H9 (cell line): ENCODE measurements around the gene SCNN1G. TPM values are rescaled to one million over a fixed set of nuclear protein-coding genes. Genes with fewer than 3 reads are reported as not detected.

Experiments
- DNase-seq: peaks from one replicate; pipeline ENCODE4 v3.0.0-alpha.2; 2017
- H2AFZ ChIP-seq: one replicate; pipeline ENCODE4 v1.6.1; 2013; ENCODE audit warnings: mild to moderate bottlenecking, low read length, control low read depth, moderate library complexity
- H2AK5ac ChIP-seq: 2 replicates; pipeline ENCODE4 v1.6.1; 2013; ENCODE audit warnings: low read length, control low read depth, mixed read lengths; ENCODE audit not compliant: insufficient read length
- H2BK120ac ChIP-seq: one replicate; pipeline ENCODE4 v1.6.1; 2013; ENCODE audit warnings: low read depth, mild to moderate bottlenecking, low read length, control low read depth, inconsistent platforms; ENCODE audit not compliant: poor library complexity, severe bottlenecking
- H2BK12ac ChIP-seq: 2 replicates; pipeline ENCODE4 v1.6.1; 2013; ENCODE audit warnings: low read length, control low read depth, mixed read lengths, low read depth; ENCODE audit not compliant: insufficient read length
- H2BK15ac ChIP-seq: 2 replicates; pipeline ENCODE4 v1.6.1; 2013; ENCODE audit warnings: low read depth, low read length, control low read depth
- H2BK20ac ChIP-seq: one replicate; pipeline ENCODE4 v1.6.1; 2013; ENCODE audit warnings: low read depth, mild to moderate bottlenecking, low read length, control low read depth, inconsistent platforms; ENCODE audit not compliant: poor library complexity, severe bottlenecking
- H2BK5ac ChIP-seq: 2 replicates; pipeline ENCODE4 v1.6.1; 2013; ENCODE audit warnings: low read length, control low read depth, mixed read lengths; ENCODE audit not compliant: insufficient read length
- H3K14ac ChIP-seq: 2 replicates; pipeline ENCODE4 v1.6.1; 2013; ENCODE audit warnings: low read length, control low read depth; ENCODE audit not compliant: insufficient read depth
- H3K18ac ChIP-seq: 2 replicates; pipeline ENCODE4 v1.6.1; 2013; ENCODE audit warnings: low read depth, mild to moderate bottlenecking, mixed read lengths, low read length, control low read depth; ENCODE audit not compliant: insufficient read length
- H3K23ac ChIP-seq: 2 replicates; pipeline ENCODE4 v1.6.1; 2013; ENCODE audit warnings: low read length, control low read depth, mixed read lengths, low read depth; ENCODE audit not compliant: insufficient read length
- H3K23me2 ChIP-seq: 2 replicates; pipeline ENCODE4 v1.6.1; 2013; ENCODE audit warnings: low read depth, mild to moderate bottlenecking, mixed read lengths, low read length, control low read depth; ENCODE audit not compliant: insufficient read length, poor library complexity, severe bottlenecking
- H3K27ac ChIP-seq: 2 replicates; pipeline ENCODE4 v1.5.1; 2013; ENCODE audit warnings: low read length, control low read depth, mixed read lengths, low read depth; ENCODE audit not compliant: insufficient read length
- H3K27me3 ChIP-seq: 2 replicates; pipeline ENCODE4 v1.6.1; 2013; ENCODE audit warnings: low read length, control low read depth, inconsistent platforms; ENCODE audit not compliant: insufficient read depth
- H3K4ac ChIP-seq: 2 replicates; pipeline ENCODE4 v1.6.1; 2013; ENCODE audit warnings: low read depth, mild to moderate bottlenecking, control low read depth, inconsistent platforms, low read length, moderate library complexity
- H3K4me1 ChIP-seq: 2 replicates; pipeline ENCODE4 v1.6.1; 2013; ENCODE audit warnings: low read length, control low read depth, inconsistent platforms; ENCODE audit not compliant: insufficient read depth
- H3K4me2 ChIP-seq: 2 replicates; pipeline ENCODE4 v1.6.1; 2013; ENCODE audit warnings: low read length, control low read depth, mixed read lengths; ENCODE audit not compliant: insufficient read length, insufficient read depth
- H3K56ac ChIP-seq: 2 replicates; pipeline ENCODE4 v1.6.1; 2013; ENCODE audit warnings: low read depth, mild to moderate bottlenecking, mixed read lengths, low read length, control low read depth; ENCODE audit not compliant: insufficient read length
- H3K79me1 ChIP-seq: 2 replicates; pipeline ENCODE4 v1.6.1; 2013; ENCODE audit warnings: low read depth, mild to moderate bottlenecking, moderate library complexity, low read length, control low read depth, inconsistent platforms; ENCODE audit not compliant: insufficient read depth, poor library complexity, severe bottlenecking
- H3K79me2 ChIP-seq: 2 replicates; pipeline ENCODE4 v1.6.1; 2013; ENCODE audit warnings: low read length, control low read depth, inconsistent platforms; ENCODE audit not compliant: insufficient read depth
- H3K9ac ChIP-seq: 2 replicates; pipeline ENCODE4 v1.6.1; 2013; ENCODE audit warnings: low read length, control low read depth, mixed read lengths; ENCODE audit not compliant: insufficient read length; ENCODE audit errors: extremely low read depth
- H3K9me3 ChIP-seq: one replicate; pipeline ENCODE4 v1.6.1; 2013; ENCODE audit warnings: low read depth, low read length, inconsistent platforms; ENCODE audit not compliant: control insufficient read depth
- H3T11ph ChIP-seq: one replicate; pipeline ENCODE4 v1.6.1; 2013; ENCODE audit warnings: mild to moderate bottlenecking, low read length, control low read depth, inconsistent platforms
- H4K20me1 ChIP-seq: one replicate; pipeline ENCODE4 v1.6.1; 2013; ENCODE audit not compliant: control insufficient read depth, insufficient read length, insufficient read depth
- H4K5ac ChIP-seq: 2 replicates; pipeline ENCODE4 v1.6.1; 2013; ENCODE audit warnings: low read depth, mild to moderate bottlenecking, mixed read lengths, low read length, control low read depth; ENCODE audit not compliant: insufficient read length
- H4K8ac ChIP-seq: replicated peaks from 2 replicates; pipeline ENCODE4 v1.6.1; 2013; ENCODE audit warnings: low read length, control low read depth, mixed read lengths, low read depth; ENCODE audit not compliant: insufficient read length
- H4K91ac ChIP-seq: 2 replicates; pipeline ENCODE4 v1.6.1; 2013; ENCODE audit warnings: low read depth, mild to moderate bottlenecking, moderate library complexity, mixed read lengths, low read length, control low read depth; ENCODE audit not compliant: insufficient read length
- H3K27ac Mint-ChIP-seq, 3 experiments: 2 replicates in 2 of 3; 3 replicates in 1 of 3; pipeline ENCODE4 v1.8.0; 2020 to 2021; ENCODE audit warnings: mixed read lengths in 3 of 3, mild to moderate bottlenecking in 1 of 3, moderate library complexity in 1 of 3
- H3K27me3 Mint-ChIP-seq: 2 replicates; pipeline ENCODE4 v1.8.0; 2021; ENCODE audit warnings: low read depth, mild to moderate bottlenecking, moderate library complexity, mixed read lengths
- H3K36me3 Mint-ChIP-seq, 3 experiments: 2 replicates in 2 of 3; 3 replicates in 1 of 3; pipeline ENCODE4 v1.8.0; 2020 to 2021; ENCODE audit warnings: low read depth in 3 of 3, mixed read lengths in 3 of 3; ENCODE audit not compliant: insufficient read depth in 1 of 3
- H3K4me1 Mint-ChIP-seq, 2 experiments: 2 replicates each; pipeline ENCODE4 v1.8.0; 2020; ENCODE audit warnings: mixed read lengths in 2 of 2
- H3K4me3 Mint-ChIP-seq, 2 experiments: 2 replicates in 1 of 2; 3 replicates in 1 of 2; pipeline ENCODE4 v1.8.0; 2020 to 2021; ENCODE audit warnings: mild to moderate bottlenecking in 2 of 2, mixed read lengths in 2 of 2, moderate library complexity in 1 of 2
- H3K9me3 Mint-ChIP-seq, 2 experiments: 2 replicates in 1 of 2; 3 replicates in 1 of 2; pipeline ENCODE4 v1.8.0; 2020; ENCODE audit warnings: mild to moderate bottlenecking in 2 of 2, mixed read lengths in 2 of 2, moderate library complexity in 1 of 2
- CTCF ChIP-seq: fragments of 200-600 bp; sonication (generic); conservative IDR thresholded peaks from 3 replicates; pipeline ENCODE4 v1.8.0; 2021; ENCODE audit warnings: antibody characterized with exemption, mild to moderate bottlenecking
- WGBS: extraction: QIAGEN DNeasy Blood & Tissue Kit; methylation state at CpG from one replicate; pipeline ENCODE4 v1.1.7; 2013; ENCODE audit warnings: missing lambda C conversion rate, low lambda C conversion rate, mixed read lengths; ENCODE audit not compliant: insufficient read length; ENCODE audit errors: extremely low coverage; 5-methylcytosine and 5-hydroxymethylcytosine counted together
- total RNA-seq: library from RNA; stranded (reverse); gene quantifications from 2 replicates; pipeline ENCODE4 v1.2.1, GENCODE V29; 2021

Gene SCNN1G
- total RNA-seq, 1 experiment from 2014 or later = 0.74 TPM

- no peak overlapping the region for H2BK12ac ChIP-seq
- no peak for DNase-seq
- no peak overlapping the region for H2BK20ac ChIP-seq
- H3K23ac ChIP-seq = no peak overlapping the region
- H3K14ac ChIP-seq = no peak overlapping the region
- no peak overlapping the region for H4K8ac ChIP-seq
- H3K4me1 ChIP-seq = peaks cover 9% of the 10 kb centered on the region; the same call in 1 of the 2 replicates
- H2AK5ac ChIP-seq = no peak overlapping the region
- no peaks in the 10 kb centered on the region for H3K27me3 Mint-ChIP-seq
- H3K18ac ChIP-seq = no peak overlapping the region
- WGBS = no CpG with 5 or more reads among the region's 3 CpGs
- H3K23me2 ChIP-seq = no peaks in the 10 kb centered on the region
- no peak overlapping the region for H2BK120ac ChIP-seq
- peaks cover 1 to 4% of the 10 kb centered on the region in 2 experiments; a peak in 2 of 5 replicates for H3K9me3 Mint-ChIP-seq
- H3K27me3 ChIP-seq = no peaks in the 10 kb centered on the region
- H3K27ac ChIP-seq = no peak overlapping the region
- H3K27ac Mint-ChIP-seq = no peak overlapping the region
- H3K4ac ChIP-seq = no peak overlapping the region
- no peak overlapping the region for H3K4me3 Mint-ChIP-seq
- no peak for TF ChIP-seq CTCF
- H3K79me1 ChIP-seq = peaks cover 5% of the 10 kb centered on the region
- H3T11ph ChIP-seq = no peak overlapping the region
- peaks cover 28 to 29% of the 10 kb centered on the region in 2 experiments for H3K4me1 Mint-ChIP-seq
- no peak overlapping the region for H2AFZ ChIP-seq
- no peak overlapping the region for H2BK5ac ChIP-seq
- H2BK15ac ChIP-seq = no peak overlapping the region
- H3K56ac ChIP-seq = no peak overlapping the region
- H3K79me2 ChIP-seq = peaks cover 22% of the 10 kb centered on the region; the same call in 1 of the 2 replicates
- H4K91ac ChIP-seq = no peak overlapping the region
- H3K9ac ChIP-seq = no peak overlapping the region
- no peaks in the 10 kb centered on the region for H4K20me1 ChIP-seq
- no peak overlapping the region for H3K4me2 ChIP-seq
- H3K36me3 Mint-ChIP-seq = peaks cover 0 to 14% (median 6%) of the 10 kb centered on the region in 3 experiments; a peak in 3 of 7 replicates
- H4K5ac ChIP-seq = no peak overlapping the region
- no peaks in the 10 kb centered on the region for H3K9me3 ChIP-seq
Observed at GRCh38 chr16:23141033-23141432, 41.5 kb upstream of the SCNN1G start.
